CD4-positive, CD25-positive, alpha-beta regulatory T cell (primary cell): ENCODE data around the gene KCNH5. TPM values are rescaled to one million over a fixed set of nuclear protein-coding genes. Genes with fewer than 3 reads are reported as not detected.
A peak's percentile ranks its signal among the peaks of the same experiment; 100 is the strongest.

ENCODE experiments used
- ATAC-seq, 2 donors: fragments of 150-1000 bp; cut with Tn5 transposase; one replicate each; pipeline ENCODE4 v1.10.0; 2021; ENCODE audit warnings: low read depth in 2 of 2, moderate number of reproducible peaks in 2 of 2, moderate library complexity in 1 of 2
- DNase-seq, 3 donors: peaks; one replicate each; pipeline versions ENCODE4 v3.0.0 to v3.0.0-alpha.2; 2012 to 2022; ENCODE audit warnings: mixed read lengths in 1 of 3
- H3K27ac ChIP-seq: one replicate; pipeline ENCODE4 v1.7.0; 2013; ENCODE audit warnings: mild to moderate bottlenecking, low read length; ENCODE audit not compliant: insufficient read depth, poor library complexity, severe bottlenecking
- H3K27me3 ChIP-seq: one replicate; pipeline ENCODE4 v1.7.0; 2013; ENCODE audit warnings: low read length; ENCODE audit not compliant: control insufficient read depth, insufficient read depth
- H3K36me3 ChIP-seq: one replicate; pipeline ENCODE4 v1.7.0; 2013; ENCODE audit warnings: mild to moderate bottlenecking, low read length, moderate library complexity; ENCODE audit not compliant: control insufficient read depth, insufficient read depth
- H3K4me1 ChIP-seq: 2 replicates; pipeline ENCODE4 v1.7.0; 2013; ENCODE audit warnings: mild to moderate bottlenecking, low read length; ENCODE audit not compliant: insufficient read depth, control insufficient read depth, poor library complexity, severe bottlenecking
- H3K4me3 ChIP-seq: one replicate; pipeline ENCODE4 v1.7.0; 2013; ENCODE audit warnings: low read depth, mild to moderate bottlenecking, low read length, moderate library complexity
- H3K9me3 ChIP-seq, 2 experiments: 1 replicate in 1 of 2; 2 replicates in 1 of 2; pipeline ENCODE4 v1.7.0; 2013; ENCODE audit warnings: low read length in 2 of 2, mild to moderate bottlenecking in 1 of 2, moderate library complexity in 1 of 2; ENCODE audit not compliant: control insufficient read depth in 2 of 2
- H3K27ac Mint-ChIP-seq, 3 donors: one replicate each; pipeline ENCODE4 v1.8.0; 2020 to 2022; ENCODE audit warnings: mild to moderate bottlenecking in 3 of 3, mixed read lengths in 3 of 3, moderate library complexity in 2 of 3
- H3K27me3 Mint-ChIP-seq: one replicate; pipeline ENCODE4 v1.8.0; 2022; ENCODE audit warnings: mild to moderate bottlenecking, mixed read lengths
- H3K36me3 Mint-ChIP-seq: one replicate; pipeline ENCODE4 v1.8.0; 2020; ENCODE audit warnings: mixed read lengths
- H3K4me1 Mint-ChIP-seq, 4 donors: one replicate each; pipeline ENCODE4 v1.8.0; 2020 to 2022; ENCODE audit warnings: mixed read lengths in 4 of 4, mild to moderate bottlenecking in 1 of 4
- H3K4me3 Mint-ChIP-seq, 4 donors: one replicate each; pipeline ENCODE4 v1.8.0; 2020 to 2022; ENCODE audit warnings: mild to moderate bottlenecking in 4 of 4, mixed read lengths in 4 of 4, moderate library complexity in 3 of 4
- H3K9me3 Mint-ChIP-seq, 7 donors: one replicate each; pipeline ENCODE4 v1.8.0; 2020 to 2022; ENCODE audit warnings: mixed read lengths in 7 of 7, mild to moderate bottlenecking in 3 of 7, moderate library complexity in 2 of 7
- polyA plus RNA-seq, 4 donors: library from polyadenylated mRNA; unstranded; fragments of 300-500 nt; fragmentation: Illumina TruSeq; gene quantifications; one replicate each; pipeline ENCODE4 v1.2.3, GENCODE V29; 2021
- total RNA-seq: library from RNA; stranded (reverse); gene quantifications from one replicate; pipeline ENCODE4 v1.2.3, GENCODE V29; 2022

Gene KCNH5
- total and polyA plus RNA-seq, 5 donors from 2014 or later, result not detected

DNA sequence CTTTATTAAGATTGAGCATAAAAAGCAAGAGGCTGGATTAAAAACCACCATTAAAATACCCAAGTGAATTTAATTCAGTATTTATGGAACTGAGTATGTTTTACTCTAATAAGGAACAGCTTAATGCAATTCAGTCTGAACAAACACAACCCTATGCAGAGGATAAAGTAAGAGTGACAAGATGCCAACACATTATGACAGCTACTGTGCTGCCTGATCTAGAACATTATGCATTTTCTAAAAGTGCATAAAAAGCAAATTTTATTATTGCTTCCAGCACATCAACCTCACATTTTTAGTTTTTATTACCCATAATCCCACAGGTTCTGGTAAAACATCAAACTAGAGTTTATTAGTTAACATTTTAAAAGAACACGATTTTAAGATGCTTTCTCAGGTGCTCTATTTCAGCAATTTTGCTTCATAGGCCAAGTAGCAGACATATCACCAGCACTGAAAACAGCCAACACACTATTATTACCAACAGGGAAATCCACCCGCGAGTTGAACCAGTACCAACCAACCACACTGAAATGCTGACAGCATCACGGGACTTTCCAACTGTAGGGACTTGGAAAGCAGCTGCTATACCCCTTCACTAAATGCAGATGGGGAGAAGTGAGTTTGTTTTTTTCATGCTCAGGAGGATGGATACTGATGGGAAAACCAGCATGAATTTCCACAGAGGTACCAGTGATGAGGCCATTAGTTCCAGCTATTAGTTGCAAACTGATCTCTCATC lies 372.1 kb downstream of the KCNH5 start:
- no peaks in the 10 kb centered on the region for H3K27me3 Mint-ChIP-seq
- no peak overlapping the region for H3K4me3 ChIP-seq
- H3K27me3 ChIP-seq, result no peaks in the 10 kb centered on the region
- DNase-seq, result no peak
- H3K4me3 Mint-ChIP-seq, result no peak overlapping the region
- H3K4me1 ChIP-seq, result no peaks in the 10 kb centered on the region
- H3K27ac ChIP-seq, result no peak overlapping the region
- H3K9me3 ChIP-seq, result no peaks in the 10 kb centered on the region
- no peak for ATAC-seq
- no peak overlapping the region for H3K27ac Mint-ChIP-seq
- H3K36me3 ChIP-seq, result no peaks in the 10 kb centered on the region
- peaks cover 0 to 7% (median 5%) of the 10 kb centered on the region in 7 donors for H3K9me3 Mint-ChIP-seq
- H3K36me3 Mint-ChIP-seq, result no peaks in the 10 kb centered on the region
- no peaks in the 10 kb centered on the region for H3K4me1 Mint-ChIP-seq

- Histone ChIP-seq H3K27ac (no peak overlapping the region), H3K4me1 (no peaks in the 10 kb centered on the region), H3K36me3 (no peaks in the 10 kb centered on the region), H3K9me3 (no peaks in the 10 kb centered on the region), H3K27me3 (no peaks in the 10 kb centered on the region), H3K4me3 (no peak overlapping the region)
- no peaks in the 10 kb centered on the region for H3K36me3 Mint-ChIP-seq
- ATAC-seq (no peak), DNase-seq (no peak)
- peaks cover 0 to 7% (median 5%) of the 10 kb centered on the region in 7 donors for H3K9me3 Mint-ChIP-seq
- no peak overlapping the region for H3K4me3 Mint-ChIP-seq
- no peaks in the 10 kb centered on the region for H3K4me1 Mint-ChIP-seq
- no peaks in the 10 kb centered on the region for H3K27me3 Mint-ChIP-seq
- H3K27ac Mint-ChIP-seq, result no peak overlapping the region
Measured at GRCh38 chr14:62670526-62670925, 374.7 kb downstream of the KCNH5 start.

DNA sequence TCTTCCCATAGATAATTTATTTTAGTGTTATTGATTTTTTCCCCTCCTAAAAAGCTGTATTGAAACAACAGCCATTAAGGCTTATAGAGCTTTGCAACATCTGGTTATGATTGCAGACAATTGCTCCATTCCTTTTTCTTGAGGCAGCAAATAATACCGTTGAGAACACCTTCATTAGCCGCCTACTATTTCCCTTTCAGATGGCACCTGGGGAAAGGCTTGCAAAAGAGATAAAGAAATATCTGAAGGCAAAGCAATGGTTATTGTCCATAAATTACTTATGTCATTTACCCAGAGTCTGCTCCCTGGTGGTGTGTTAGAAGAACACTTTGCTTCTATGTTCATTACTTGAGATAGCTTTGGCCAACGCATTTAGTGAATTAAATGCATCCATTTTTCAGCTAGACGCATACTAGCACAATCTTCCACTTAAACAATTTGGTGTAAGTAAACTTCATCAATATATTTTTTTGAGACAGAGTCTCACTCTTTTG lies 377.8 kb downstream of the KCNH5 start:
- no peaks in the 10 kb centered on the region for H3K27me3 ChIP-seq
- DNase-seq (peak in 1 of 3 donors; percentile 0), ATAC-seq (no peak)
- Mint-ChIP-seq H3K9me3 (peaks cover 0 to 6% (median 1%) of the 10 kb centered on the region in 7 donors), H3K4me1 (no peaks in the 10 kb centered on the region), H3K4me3 (no peak overlapping the region), H3K36me3 (no peaks in the 10 kb centered on the region), H3K27me3 (no peaks in the 10 kb centered on the region), H3K27ac (no peak overlapping the region)
- no peaks in the 10 kb centered on the region for H3K4me1 ChIP-seq
- H3K9me3 ChIP-seq, result no peaks in the 10 kb centered on the region
- H3K4me3 ChIP-seq, result no peak overlapping the region
- H3K27ac ChIP-seq, result no peak overlapping the region
- no peaks in the 10 kb centered on the region for H3K36me3 ChIP-seq

GRCh38 chr14:62665286-62665685 lies 380.0 kb downstream of the KCNH5 start:
- Mint-ChIP-seq H3K9me3 (peaks cover 0 to 9% (median 3%) of the 10 kb centered on the region in 7 donors), H3K36me3 (no peaks in the 10 kb centered on the region), H3K27ac (no peak overlapping the region), H3K27me3 (no peaks in the 10 kb centered on the region), H3K4me3 (no peak overlapping the region), H3K4me1 (no peaks in the 10 kb centered on the region)
- no peaks in the 10 kb centered on the region for H3K4me1 ChIP-seq
- no peak for ATAC-seq
- no peak overlapping the region for H3K27ac ChIP-seq
- no peaks in the 10 kb centered on the region for H3K27me3 ChIP-seq
- no peak overlapping the region for H3K4me3 ChIP-seq
- H3K36me3 ChIP-seq, result no peaks in the 10 kb centered on the region
- no peak for DNase-seq
- H3K9me3 ChIP-seq, result no peaks in the 10 kb centered on the region

GRCh38 chr14:62663456-62663821 lies 381.8 kb downstream of the KCNH5 start:
- Histone ChIP-seq H3K4me1 (no peaks in the 10 kb centered on the region), H3K27me3 (no peaks in the 10 kb centered on the region), H3K9me3 (no peaks in the 10 kb centered on the region), H3K27ac (no peak overlapping the region), H3K36me3 (no peaks in the 10 kb centered on the region), H3K4me3 (no peak overlapping the region)
- Mint-ChIP-seq H3K36me3 (no peaks in the 10 kb centered on the region), H3K27ac (no peak overlapping the region), H3K27me3 (no peaks in the 10 kb centered on the region), H3K4me3 (no peak overlapping the region), H3K9me3 (peaks cover 0 to 14% (median 3%) of the 10 kb centered on the region in 7 donors), H3K4me1 (no peaks in the 10 kb centered on the region)
- no peak for DNase-seq
- ATAC-seq, result no peak

GRCh38 chr14:62662811-62663455 lies 382.3 kb downstream of the KCNH5 start:
- H3K36me3 Mint-ChIP-seq, result no peaks in the 10 kb centered on the region
- Histone ChIP-seq H3K27ac (no peak overlapping the region), H3K9me3 (no peaks in the 10 kb centered on the region), H3K36me3 (no peaks in the 10 kb centered on the region), H3K27me3 (no peaks in the 10 kb centered on the region), H3K4me1 (no peaks in the 10 kb centered on the region), H3K4me3 (no peak overlapping the region)
- no peak overlapping the region for H3K4me3 Mint-ChIP-seq
- DNase-seq (no peak), ATAC-seq (no peak)
- H3K4me1 Mint-ChIP-seq, result no peaks in the 10 kb centered on the region
- H3K27ac Mint-ChIP-seq, result no peak overlapping the region
- H3K27me3 Mint-ChIP-seq, result no peaks in the 10 kb centered on the region
- H3K9me3 Mint-ChIP-seq, result peaks cover 2 to 14% (median 4%) of the 10 kb centered on the region in 7 donors

GRCh38 chr14:62661818-62662217 lies 383.4 kb downstream of the KCNH5 start:
- Mint-ChIP-seq H3K9me3 (peaks cover 2 to 14% (median 5%) of the 10 kb centered on the region in 7 donors), H3K4me1 (no peaks in the 10 kb centered on the region), H3K27me3 (no peaks in the 10 kb centered on the region), H3K36me3 (no peaks in the 10 kb centered on the region), H3K4me3 (no peak overlapping the region), H3K27ac (no peak overlapping the region)
- DNase-seq (no peak), ATAC-seq (no peak)
- H3K4me1 ChIP-seq, result no peaks in the 10 kb centered on the region
- H3K27ac ChIP-seq, result no peak overlapping the region
- no peaks in the 10 kb centered on the region for H3K27me3 ChIP-seq
- H3K4me3 ChIP-seq, result no peak overlapping the region
- no peaks in the 10 kb centered on the region for H3K36me3 ChIP-seq
- H3K9me3 ChIP-seq, result no peaks in the 10 kb centered on the region

GRCh38 chr14:62658631-62659030 lies 386.6 kb downstream of the KCNH5 start:
- Histone ChIP-seq H3K9me3 (no peaks in the 10 kb centered on the region), H3K4me1 (no peaks in the 10 kb centered on the region), H3K4me3 (no peak overlapping the region), H3K36me3 (no peaks in the 10 kb centered on the region), H3K27ac (no peak overlapping the region), H3K27me3 (no peaks in the 10 kb centered on the region)
- DNase-seq, result no peak
- Mint-ChIP-seq H3K4me1 (no peaks in the 10 kb centered on the region), H3K27ac (no peak overlapping the region), H3K36me3 (no peaks in the 10 kb centered on the region), H3K9me3 (peaks cover 2 to 18% (median 4%) of the 10 kb centered on the region in 7 donors), H3K27me3 (no peaks in the 10 kb centered on the region), H3K4me3 (no peak overlapping the region)
- ATAC-seq, result no peak
